DND-41 (cell line): ENCODE data around the gene STAP2.

Experiments
- ATAC-seq: fragments of 200-7000 bp; cut with Tn5 transposase; 3 replicates; pipeline ENCODE4 v1.9.1; 2021; ENCODE audit warnings: low read depth; ENCODE audit not compliant: insufficient read depth
- DNase-seq: peaks from one replicate; pipeline ENCODE4 v3.0.0-alpha.2; 2020
- H2AFZ ChIP-seq: 2 replicates; pipeline ENCODE4 v1.6.0; 2012; ENCODE audit warnings: low read depth, low read length
- H3K27ac ChIP-seq: 2 replicates; pipeline ENCODE4 v1.5.1; 2012; ENCODE audit warnings: low read length, inconsistent platforms
- H3K27me3 ChIP-seq: fragments of 200-600 bp; sonication (generic); 2 replicates; pipeline ENCODE4 v1.6.0; 2012; ENCODE audit warnings: low read length, mild to moderate bottlenecking, inconsistent platforms; ENCODE audit not compliant: insufficient read depth, poor library complexity
- H3K36me3 ChIP-seq: 2 replicates; pipeline ENCODE4 v1.5.1; 2012; ENCODE audit warnings: low read length, inconsistent platforms; ENCODE audit not compliant: insufficient read depth
- H3K4me1 ChIP-seq: 2 replicates; pipeline ENCODE4 v1.5.1; 2012; ENCODE audit warnings: mild to moderate bottlenecking, low read length; ENCODE audit not compliant: insufficient read depth
- H3K4me2 ChIP-seq: 2 replicates; pipeline ENCODE4 v1.6.0; 2012; ENCODE audit warnings: mild to moderate bottlenecking, moderate library complexity, low read length, inconsistent platforms; ENCODE audit not compliant: insufficient read depth
- H3K4me3 ChIP-seq, 2 experiments: fragments of 200-600 bp in 1 of 2; shearing (Covaris generic) in 1 of 2; 2 replicates each; pipeline ENCODE4 v1.5.1; 2012 to 2016; ENCODE audit warnings: inconsistent platforms in 2 of 2, low read length in 2 of 2, mild to moderate bottlenecking in 2 of 2, low read depth in 1 of 2, moderate library complexity in 1 of 2
- H3K79me2 ChIP-seq: 2 replicates; pipeline ENCODE4 v1.6.0; 2012; ENCODE audit warnings: low read length, inconsistent platforms; ENCODE audit not compliant: insufficient read depth
- H3K9ac ChIP-seq: 2 replicates; pipeline ENCODE4 v1.6.0; 2012; ENCODE audit warnings: low read depth, mild to moderate bottlenecking, inconsistent platforms, low read length, moderate library complexity
- H3K9me3 ChIP-seq: 2 replicates; pipeline ENCODE4 v1.5.1; 2012; ENCODE audit warnings: low read length, moderate library complexity, mild to moderate bottlenecking, inconsistent platforms; ENCODE audit not compliant: insufficient read depth, severe bottlenecking
- H4K20me1 ChIP-seq: 2 replicates; pipeline ENCODE4 v1.6.0; 2012; ENCODE audit warnings: low read length; ENCODE audit not compliant: insufficient read depth
- EZH2 ChIP-seq: IDR thresholded peaks from 3 replicates; pipeline ENCODE4 v1.6.1; 2012; ENCODE audit warnings: borderline replicate concordance, low read depth, mild to moderate bottlenecking, moderate library complexity, low read length, inconsistent platforms; ENCODE audit not compliant: severe bottlenecking
- TF ChIP-seq, protein P1 (sequence below): IDR thresholded peaks from 2 replicates; pipeline ENCODE4 v1.5.1; 2012; ENCODE audit warnings: borderline replicate concordance, low read length, moderate library complexity, mild to moderate bottlenecking; ENCODE audit not compliant: poor library complexity, severe bottlenecking; ENCODE audit errors: extremely low read depth

The STAP2 gene

DNA sequence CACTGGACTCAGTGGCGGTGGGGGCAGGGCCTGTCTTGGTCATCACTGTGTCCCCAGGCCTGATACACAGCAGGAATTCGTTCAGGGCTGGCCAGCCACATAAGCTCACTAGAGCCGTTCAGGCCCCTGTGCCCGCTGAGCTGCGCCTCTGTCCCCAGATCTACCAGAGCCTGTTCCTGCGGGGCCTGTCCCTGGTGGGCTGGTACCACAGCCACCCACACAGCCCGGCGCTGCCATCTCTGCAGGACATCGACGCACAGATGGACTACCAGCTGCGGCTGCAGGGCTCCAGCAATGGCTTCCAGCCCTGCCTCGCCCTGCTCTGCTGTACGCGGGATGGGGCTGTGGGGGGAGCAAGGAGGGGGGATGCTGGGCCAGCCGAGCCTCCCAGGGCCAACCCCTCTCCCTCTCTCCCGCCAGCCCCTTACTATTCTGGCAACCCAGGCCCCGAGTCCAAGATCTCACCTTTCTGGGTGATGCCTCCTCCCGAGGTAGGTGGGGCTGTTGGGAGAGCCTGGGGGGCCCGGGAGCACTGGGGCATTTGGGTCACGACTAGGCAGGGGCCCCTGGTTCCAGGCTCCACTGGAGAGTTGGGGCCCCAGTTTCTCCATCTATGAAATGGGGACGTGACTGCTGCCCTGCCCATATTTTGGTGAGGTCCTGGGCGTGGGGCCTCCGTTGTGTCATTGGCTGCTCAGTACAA is 18.6 kb upstream of the STAP2 start:
- no peak for DNase-seq
- no peaks in the 10 kb centered on the region for H3K79me2 ChIP-seq
- no peak for TF ChIP-seq EZH2
- TF ChIP-seq, protein P1, sequence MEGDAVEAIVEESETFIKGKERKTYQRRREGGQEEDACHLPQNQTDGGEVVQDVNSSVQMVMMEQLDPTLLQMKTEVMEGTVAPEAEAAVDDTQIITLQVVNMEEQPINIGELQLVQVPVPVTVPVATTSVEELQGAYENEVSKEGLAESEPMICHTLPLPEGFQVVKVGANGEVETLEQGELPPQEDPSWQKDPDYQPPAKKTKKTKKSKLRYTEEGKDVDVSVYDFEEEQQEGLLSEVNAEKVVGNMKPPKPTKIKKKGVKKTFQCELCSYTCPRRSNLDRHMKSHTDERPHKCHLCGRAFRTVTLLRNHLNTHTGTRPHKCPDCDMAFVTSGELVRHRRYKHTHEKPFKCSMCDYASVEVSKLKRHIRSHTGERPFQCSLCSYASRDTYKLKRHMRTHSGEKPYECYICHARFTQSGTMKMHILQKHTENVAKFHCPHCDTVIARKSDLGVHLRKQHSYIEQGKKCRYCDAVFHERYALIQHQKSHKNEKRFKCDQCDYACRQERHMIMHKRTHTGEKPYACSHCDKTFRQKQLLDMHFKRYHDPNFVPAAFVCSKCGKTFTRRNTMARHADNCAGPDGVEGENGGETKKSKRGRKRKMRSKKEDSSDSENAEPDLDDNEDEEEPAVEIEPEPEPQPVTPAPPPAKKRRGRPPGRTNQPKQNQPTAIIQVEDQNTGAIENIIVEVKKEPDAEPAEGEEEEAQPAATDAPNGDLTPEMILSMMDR, result no peak
- H3K4me1 ChIP-seq, result no peaks in the 10 kb centered on the region
- no peak overlapping the region for H3K4me3 ChIP-seq
- H3K27me3 ChIP-seq, result no peaks in the 10 kb centered on the region
- H3K9ac ChIP-seq, result no peak overlapping the region
- peaks cover 60% of the 10 kb centered on the region for H3K36me3 ChIP-seq
- no peak for ATAC-seq
- no peaks in the 10 kb centered on the region for H3K9me3 ChIP-seq
- H3K27ac ChIP-seq, result no peak overlapping the region
- no peak overlapping the region for H3K4me2 ChIP-seq
- no peak overlapping the region for H2AFZ ChIP-seq
- peaks cover 15% of the 10 kb centered on the region for H4K20me1 ChIP-seq

DNA sequence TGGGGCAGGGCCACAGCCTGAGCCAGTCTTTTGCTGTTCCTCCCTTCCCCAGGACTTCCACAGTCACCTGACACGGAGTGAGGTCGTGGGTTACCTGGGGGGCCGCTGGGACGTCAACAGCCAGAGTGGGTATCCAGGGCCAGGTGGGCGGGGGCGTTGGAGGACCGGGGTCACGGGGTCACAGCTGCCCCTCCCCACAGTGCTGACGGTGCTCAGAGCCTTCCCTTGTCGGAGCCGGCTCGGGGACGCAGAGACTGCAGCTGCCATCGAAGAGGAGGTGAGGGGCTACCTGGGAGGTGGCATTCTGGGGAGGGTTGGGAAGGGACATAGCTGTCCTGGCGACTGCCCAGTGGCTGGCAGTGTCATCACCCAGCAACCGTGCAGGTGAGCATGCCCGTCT is 16.3 kb upstream of the STAP2 start:
- peaks cover 12% of the 10 kb centered on the region for H4K20me1 ChIP-seq
- H3K27ac ChIP-seq, result no peak overlapping the region
- no peak for ATAC-seq

DNA sequence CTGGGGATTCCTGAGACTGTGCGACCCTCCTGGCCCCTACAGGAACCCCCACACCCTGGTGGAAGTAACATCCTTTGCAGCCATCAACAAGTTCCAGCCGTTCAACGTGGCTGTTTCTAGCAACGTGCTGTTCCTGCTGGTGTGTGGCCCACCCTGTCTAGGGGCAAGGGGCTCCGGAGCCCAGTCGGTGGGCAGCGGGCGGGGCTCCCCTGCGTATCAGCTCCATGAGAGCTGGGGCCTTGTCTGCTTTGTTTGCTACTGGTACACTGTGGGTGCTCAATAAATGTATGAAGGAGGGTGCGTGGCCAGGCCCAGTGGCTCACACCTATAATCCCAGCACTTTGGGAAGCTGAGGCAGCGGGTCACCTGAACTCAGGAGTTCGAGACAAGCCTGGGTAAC is 15.7 kb upstream of the STAP2 start:
- H3K4me2 ChIP-seq, result no peak overlapping the region
- ATAC-seq (no peak), DNase-seq (no peak)
- no peak overlapping the region for H3K9ac ChIP-seq
- peaks cover 42% of the 10 kb centered on the region for H3K36me3 ChIP-seq
- peaks cover 9% of the 10 kb centered on the region; the same call in 1 of the 2 replicates for H4K20me1 ChIP-seq
- no peak overlapping the region for H3K4me3 ChIP-seq
- no peaks in the 10 kb centered on the region for H3K4me1 ChIP-seq
- H3K9me3 ChIP-seq, result no peaks in the 10 kb centered on the region
- no peak overlapping the region for H2AFZ ChIP-seq
- H3K79me2 ChIP-seq, result no peaks in the 10 kb centered on the region
- TF ChIP-seq EZH2, result no peak
- TF ChIP-seq, protein P1, result no peak
- no peaks in the 10 kb centered on the region for H3K27me3 ChIP-seq
- no peak overlapping the region for H3K27ac ChIP-seq

More for the DNA sequence above, 16.3 kb upstream of the STAP2 start:
- Histone ChIP-seq H3K36me3 (peaks cover 45% of the 10 kb centered on the region), H3K4me3 (no peak overlapping the region), H3K79me2 (no peaks in the 10 kb centered on the region), H3K9me3 (no peaks in the 10 kb centered on the region), H3K27me3 (no peaks in the 10 kb centered on the region), H3K4me2 (no peak overlapping the region), H2AFZ (no peak overlapping the region), H3K9ac (no peak overlapping the region), H3K4me1 (no peaks in the 10 kb centered on the region)
- TF ChIP-seq, protein P1, result no peak
- no peak for TF ChIP-seq EZH2
- no peak for DNase-seq
